CD4-positive, alpha-beta T cell treated with Interleukin-2 at 100 ng/mL for 4 hours (primary cell): ENCODE results near the gene TNFAIP8.

Experiments
- DNase-seq: peaks from one replicate; pipeline ENCODE4 v3.0.0-alpha.2; 2020; ENCODE audit warnings: low spot score

TNFAIP8 gene

GRCh38 chr5:119355685-119356611 is at the start of gene TNFAIP8:
TNFAIP8 (plus strand) TSS chr5:119356019; CDS start chr5:119356091, 72 bp downstream.
- peak; percentile 50 for DNase-seq

GRCh38 chr5:119307170-119307569 is 48.6 kb upstream of the TNFAIP8 start:
- DNase-seq = no peak

GRCh38 chr5:119309326-119309725 is 46.5 kb upstream of the TNFAIP8 start:
- DNase-seq = no peak

- DNase-seq = no peak
These were observed 44.1 kb upstream of the TNFAIP8 start for GRCh38 chr5:119311688-119312087.

- DNase-seq = no peak
These were observed 43.4 kb upstream of the TNFAIP8 start for GRCh38 chr5:119312403-119312802.

GRCh38 chr5:119313197-119313596 is 42.6 kb upstream of the TNFAIP8 start:
- no peak for DNase-seq

GRCh38 chr5:119313658-119314605 is 41.9 kb upstream of the TNFAIP8 start:
- no peak for DNase-seq

GRCh38 chr5:119315516-119315949 is 40.3 kb upstream of the TNFAIP8 start:
- DNase-seq = peak; percentile 77

- DNase-seq = peak; percentile 44
These were observed 39.7 kb upstream of the TNFAIP8 start for GRCh38 chr5:119316086-119316485.

GRCh38 chr5:119316906-119317305 is 38.9 kb upstream of the TNFAIP8 start:
- no peak for DNase-seq

GRCh38 chr5:119318256-119318894 is 37.4 kb upstream of the TNFAIP8 start:
- DNase-seq = peak; percentile 38

GRCh38 chr5:119319401-119319800 is 36.4 kb upstream of the TNFAIP8 start:
- DNase-seq = no peak

- no peak for DNase-seq
These were observed 35.9 kb upstream of the TNFAIP8 start for GRCh38 chr5:119319890-119320289.

- no peak for DNase-seq
These were observed 34.1 kb upstream of the TNFAIP8 start for GRCh38 chr5:119321569-119322311.

- DNase-seq = no peak
These were observed 33.4 kb upstream of the TNFAIP8 start for GRCh38 chr5:119322312-119322947.

GRCh38 chr5:119322948-119323537 is 32.8 kb upstream of the TNFAIP8 start:
- DNase-seq = no peak

- DNase-seq = no peak
These were observed 32.2 kb upstream of the TNFAIP8 start for GRCh38 chr5:119323601-119324000.

GRCh38 chr5:119324842-119325241 is 31.0 kb upstream of the TNFAIP8 start:
- no peak for DNase-seq

GRCh38 chr5:119327018-119327417 is 28.8 kb upstream of the TNFAIP8 start:
- no peak for DNase-seq
